ENCODE data around the gene LRRC1.

- TF ChIP-seq CTCF (IDR thresholded peaks at IDR 0.05) (no peak), POLR2AphosphoS5 (IDR thresholded peaks at IDR 0.05) (no peak)
Observed at GRCh38 chr6:53851561-53851960, 56.8 kb downstream of the LRRC1 start.

Measured in esophagus muscularis mucosa (tissue), 3 donors.